Calu3 (cell line): ENCODE results near the gene HIGD1C. TPM values are rescaled to one million over a fixed set of nuclear protein-coding genes. Genes with fewer than 3 reads are reported as not detected.

Experiments used
- BruUV-seq: library from RNA; stranded (reverse); fragments of 400-500 nt; replicated peaks from 2 replicates; lab custom pipeline; 2021; lab: Mats Ljungman, UMichigan
- CTCF ChIA-PET: fragments of 300-600 bp; sonication (Branson Sonifier 250); formaldehyde crosslinking; loops from one replicate; lab custom pipeline; 2022; ENCODE audit warnings: antibody characterized with exemption; lab: Charles Lee
- DNase-seq: peaks from one replicate; pipeline ENCODE4 v3.0.0; 2022
- H3K27ac Mint-ChIP-seq: one replicate; pipeline ENCODE4 v1.8.0; 2022; ENCODE audit warnings: mixed read lengths; ENCODE audit not compliant: unreplicated experiment
- H3K27me3 Mint-ChIP-seq: one replicate; pipeline ENCODE4 v1.8.0; 2022; ENCODE audit warnings: mixed read lengths; ENCODE audit not compliant: unreplicated experiment
- H3K36me3 Mint-ChIP-seq: one replicate; pipeline ENCODE4 v1.8.0; 2022; ENCODE audit warnings: mild to moderate bottlenecking, moderate library complexity, mixed read lengths; ENCODE audit not compliant: insufficient read depth, unreplicated experiment
- H3K4me1 Mint-ChIP-seq: one replicate; pipeline ENCODE4 v1.8.0; 2022; ENCODE audit warnings: mild to moderate bottlenecking, low read depth, mixed read lengths; ENCODE audit not compliant: unreplicated experiment
- H3K4me3 Mint-ChIP-seq: one replicate; pipeline ENCODE4 v1.8.0; 2022; ENCODE audit warnings: mild to moderate bottlenecking, low read depth, moderate library complexity, mixed read lengths; ENCODE audit not compliant: unreplicated experiment
- H3K9me3 Mint-ChIP-seq: one replicate; pipeline ENCODE4 v1.8.0; 2022; ENCODE audit warnings: low read depth, mixed read lengths; ENCODE audit not compliant: unreplicated experiment
- intact Hi-C: fragments of 100-400 bp; cut with micrococcal nuclease; formaldehyde crosslinking; loops from one replicate; pipeline ENCODE4 v1.10.0; 2022; ENCODE audit not compliant: unreplicated experiment
- total RNA-seq: library from RNA; stranded (reverse); gene quantifications from 2 replicates; pipeline ENCODE4 v1.2.3, GENCODE V29; 2022
- TF ChIP-seq, protein P1 (sequence below): fragments of 200-600 bp; IDR thresholded peaks from one replicate; pipeline ENCODE4 v1.8.0; 2022; ENCODE audit warnings: antibody characterized with exemption; ENCODE audit not compliant: unreplicated experiment

Gene HIGD1C
- total RNA-seq, 1 experiment from 2014 or later, result not detected

DNA sequence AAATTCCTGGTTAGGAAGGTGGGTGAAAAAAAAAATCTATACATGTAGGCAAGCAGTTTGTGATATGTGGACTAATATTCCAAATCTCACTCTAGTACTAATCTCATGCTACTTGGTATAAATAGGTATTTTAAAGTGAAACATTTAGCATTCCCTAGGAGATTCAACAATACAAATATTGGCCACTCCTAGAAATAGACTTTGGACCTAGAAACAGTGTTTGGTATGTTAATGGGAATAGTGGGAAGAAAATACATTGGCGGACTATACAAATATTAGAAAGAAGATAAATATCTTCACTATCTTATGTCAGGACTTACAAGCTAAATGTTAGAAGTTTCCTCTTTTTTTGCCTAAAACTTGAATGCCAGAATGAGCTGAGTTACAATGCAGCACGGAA, 28.2 kb downstream of the HIGD1C start:
- CTCF ChIA-PET, result no interaction called here
- BruUV-seq, result TSS peak; percentile 23
- H3K27me3 Mint-ChIP-seq, result no peaks in the 10 kb centered on the region

DNA sequence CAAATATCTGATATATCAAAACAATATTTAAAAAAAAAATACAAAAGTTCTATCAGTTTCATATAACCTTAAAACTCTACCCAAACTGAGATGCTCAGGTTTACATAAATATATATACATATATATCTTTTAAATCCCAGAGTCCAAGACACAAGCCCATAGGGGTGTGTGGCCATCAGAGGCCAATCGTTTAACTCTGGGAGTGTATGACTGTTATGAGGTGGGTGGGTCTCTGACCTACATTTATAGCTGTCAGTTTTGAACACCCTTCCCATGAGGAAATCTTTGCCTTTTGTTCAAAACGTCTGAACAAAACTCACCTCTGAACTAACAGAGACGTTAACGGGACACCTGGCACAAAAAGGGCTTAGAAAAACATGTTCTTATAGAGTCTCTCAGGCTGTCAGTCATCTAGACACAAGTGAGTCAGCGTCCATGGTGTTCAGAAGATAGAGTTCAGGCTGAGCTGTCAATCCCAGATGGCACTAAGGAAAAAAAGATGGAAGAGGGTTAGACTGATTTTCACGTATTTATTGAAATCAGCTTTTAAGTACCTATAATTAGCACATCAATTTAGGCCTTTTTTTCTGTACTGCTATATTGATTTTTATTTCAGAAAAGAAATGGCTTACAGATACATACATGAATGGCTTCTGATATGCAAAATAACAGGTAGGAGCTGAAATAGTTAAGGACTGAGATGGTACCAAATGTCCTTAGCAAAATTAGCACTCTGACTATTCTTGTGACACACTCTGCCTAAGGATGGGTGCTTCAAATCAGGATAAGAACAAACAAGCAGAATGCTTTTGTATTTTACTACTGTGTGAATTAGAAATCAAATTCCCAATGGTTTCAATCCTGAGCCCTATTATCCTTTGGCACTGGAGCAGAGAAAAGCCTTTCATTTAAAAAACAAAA, 29.2 kb downstream of the HIGD1C start:
- CTCF ChIA-PET, result no interaction called here
- Mint-ChIP-seq H3K27ac (no peak overlapping the region), H3K4me1 (no peaks in the 10 kb centered on the region), H3K4me3 (no peak overlapping the region), H3K27me3 (no peaks in the 10 kb centered on the region), H3K36me3 (no peaks in the 10 kb centered on the region), H3K9me3 (no peaks in the 10 kb centered on the region)
- no TSS peak for BruUV-seq
- intact Hi-C loops, result no loop called here
- DNase-seq, result no peak
- TF ChIP-seq, protein P1, sequence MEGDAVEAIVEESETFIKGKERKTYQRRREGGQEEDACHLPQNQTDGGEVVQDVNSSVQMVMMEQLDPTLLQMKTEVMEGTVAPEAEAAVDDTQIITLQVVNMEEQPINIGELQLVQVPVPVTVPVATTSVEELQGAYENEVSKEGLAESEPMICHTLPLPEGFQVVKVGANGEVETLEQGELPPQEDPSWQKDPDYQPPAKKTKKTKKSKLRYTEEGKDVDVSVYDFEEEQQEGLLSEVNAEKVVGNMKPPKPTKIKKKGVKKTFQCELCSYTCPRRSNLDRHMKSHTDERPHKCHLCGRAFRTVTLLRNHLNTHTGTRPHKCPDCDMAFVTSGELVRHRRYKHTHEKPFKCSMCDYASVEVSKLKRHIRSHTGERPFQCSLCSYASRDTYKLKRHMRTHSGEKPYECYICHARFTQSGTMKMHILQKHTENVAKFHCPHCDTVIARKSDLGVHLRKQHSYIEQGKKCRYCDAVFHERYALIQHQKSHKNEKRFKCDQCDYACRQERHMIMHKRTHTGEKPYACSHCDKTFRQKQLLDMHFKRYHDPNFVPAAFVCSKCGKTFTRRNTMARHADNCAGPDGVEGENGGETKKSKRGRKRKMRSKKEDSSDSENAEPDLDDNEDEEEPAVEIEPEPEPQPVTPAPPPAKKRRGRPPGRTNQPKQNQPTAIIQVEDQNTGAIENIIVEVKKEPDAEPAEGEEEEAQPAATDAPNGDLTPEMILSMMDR, result no peak

More for the DNA sequence above, 28.2 kb downstream of the HIGD1C start:
- H3K4me3 Mint-ChIP-seq, result no peak overlapping the region
- intact Hi-C loops, result no loop called here
- no peaks in the 10 kb centered on the region for H3K36me3 Mint-ChIP-seq
- TF ChIP-seq, protein P1, result no peak
- H3K9me3 Mint-ChIP-seq, result no peaks in the 10 kb centered on the region
- no peak overlapping the region for H3K27ac Mint-ChIP-seq
- no peak for DNase-seq
- H3K4me1 Mint-ChIP-seq, result no peaks in the 10 kb centered on the region

DNA sequence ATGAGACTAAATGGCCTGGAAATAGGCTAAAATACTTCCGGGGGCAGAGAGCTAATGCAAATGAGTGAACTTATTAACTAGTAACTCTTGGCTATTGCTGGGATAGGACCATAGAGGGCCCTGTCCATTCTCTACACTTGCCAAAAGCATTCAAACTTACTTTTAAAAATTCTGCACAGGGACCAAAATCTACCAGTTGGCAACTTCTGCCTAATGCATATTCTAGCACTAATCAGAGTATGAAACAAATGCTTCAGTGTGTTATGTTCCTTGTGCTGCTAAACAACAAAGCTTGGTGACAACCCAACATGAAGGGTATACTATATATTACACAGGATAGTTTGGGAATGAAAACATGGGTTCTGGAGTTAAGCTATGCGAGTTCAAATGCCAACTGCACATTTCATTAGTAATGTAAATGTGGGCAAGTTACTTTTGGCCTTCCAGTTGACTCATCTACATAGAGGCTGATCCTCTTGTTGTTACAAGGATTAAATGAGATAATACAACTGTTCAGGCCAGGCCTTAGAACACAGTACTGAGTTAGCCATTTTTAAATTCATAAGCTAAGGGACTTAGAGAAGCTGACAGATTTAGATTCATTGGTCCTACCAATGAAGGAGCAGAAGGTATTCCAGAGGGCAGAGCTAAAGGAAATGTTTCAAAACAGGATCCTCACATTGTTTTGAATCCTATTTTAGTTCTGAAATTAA, 32.4 kb downstream of the HIGD1C start:
- no peak for DNase-seq
- no TSS peak for BruUV-seq
- H3K4me3 Mint-ChIP-seq, result no peak overlapping the region
- no peaks in the 10 kb centered on the region for H3K9me3 Mint-ChIP-seq
- TF ChIP-seq, protein P1, result no peak
- H3K36me3 Mint-ChIP-seq, result no peaks in the 10 kb centered on the region
- no peak overlapping the region for H3K27ac Mint-ChIP-seq
- no peaks in the 10 kb centered on the region for H3K27me3 Mint-ChIP-seq
- H3K4me1 Mint-ChIP-seq, result no peaks in the 10 kb centered on the region
- CTCF ChIA-PET, result interaction anchor here (0.6 to 1.1 kb wide), 2 partner anchors 27 to 159 kb away, joined by 6 to 7 read pairs; no protein-coding TSS in a partner anchor
- intact Hi-C loops, result no loop called here

DNA sequence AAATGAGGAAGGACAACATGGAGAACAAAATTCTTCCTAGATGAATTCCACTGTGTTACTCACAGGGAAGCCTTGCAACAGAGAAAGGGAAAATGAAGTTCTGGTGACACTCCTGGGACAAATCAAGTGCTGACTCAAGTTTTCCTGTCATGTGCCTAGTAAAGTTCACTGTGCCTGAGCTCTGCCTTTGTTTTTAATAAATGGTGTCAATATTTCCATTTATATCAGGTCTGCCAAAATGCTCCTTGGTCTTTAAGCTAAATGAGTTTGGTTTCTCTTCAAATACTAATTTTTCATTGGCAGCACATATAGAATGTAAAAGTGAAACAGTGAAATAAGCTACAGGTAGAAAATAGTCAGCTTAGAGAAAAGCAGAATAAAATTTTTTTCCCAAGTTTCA, 33.0 kb downstream of the HIGD1C start:
- Mint-ChIP-seq H3K36me3 (no peaks in the 10 kb centered on the region), H3K27ac (no peak overlapping the region), H3K4me1 (no peaks in the 10 kb centered on the region), H3K9me3 (no peaks in the 10 kb centered on the region), H3K4me3 (no peak overlapping the region), H3K27me3 (no peaks in the 10 kb centered on the region)
- CTCF ChIA-PET, result interaction anchor here (0.5 to 1.1 kb wide), 3 partner anchors 27 to 1327 kb away, joined by 6 to 12 read pairs (median 7); no protein-coding TSS in a partner anchor
- no TSS peak for BruUV-seq
- DNase-seq, result no peak
- intact Hi-C loops, result no loop called here
- TF ChIP-seq, protein P1, result no peak
